ENCODE measurements around the gene MRPS24.

GRCh38 chr7:43879477-43879876 lies 10.2 kb upstream of the MRPS24 start:
- TF ChIP-seq REST (IDR thresholded peaks at IDR 0.05; ENCODE audit: low read depth, low read length) (no peak), POLR2AphosphoS5 (IDR thresholded peaks at IDR 0.05; ENCODE audit: low read length) (no peak), JUND (IDR thresholded peaks at IDR 0.05; ENCODE audit: low read depth, low read length) (no peak), NBN (IDR thresholded peaks at IDR 0.05) (no peak), FOS (IDR thresholded peaks at IDR 0.05; ENCODE audit: borderline replicate concordance, extremely low read depth, insufficient read length) (no peak), PAX5 (IDR thresholded peaks at IDR 0.05; ENCODE audit: borderline replicate concordance, low read depth, low read length) (no peak), CTCF (IDR thresholded peaks at IDR 0.05 in 2 of 3, conservative IDR thresholded peaks at IDR 0.05 in 1 of 3; ENCODE audit: control insufficient read depth in 2 of 3, extremely low read depth in 1 of 3, insufficient read depth in 1 of 3, low read depth in 3 of 3, low read length in 3 of 3) (no peak)

All from GM12878 (cell line).